ENCODE results near the gene MAP7D2. TPM values are rescaled to one million over a fixed set of nuclear protein-coding genes. Genes with fewer than 3 reads are reported as not detected.

Gene MAP7D2
- total and polyA plus RNA-seq, 2 experiments from 2014 or later, result 0.90 to 1.6 TPM

GRCh38 chrX:20007962-20008622, 108.6 kb downstream of the MAP7D2 start:
- Histone ChIP-seq H4K20me1 (replicated peaks; ENCODE audit: insufficient read depth) (no peaks in the 10 kb centered on the region), H3F3A (replicated peaks; ENCODE audit: low read depth) (no peaks in the 10 kb centered on the region), H3K36me3 (ENCODE audit: insufficient read depth) (no peaks in the 10 kb centered on the region), H3K79me2 (replicated peaks; ENCODE audit: insufficient read depth) (no peaks in the 10 kb centered on the region), H3K4me2 (no peak overlapping the region), H3K9me2 (ENCODE audit: insufficient read depth) (no peaks in the 10 kb centered on the region), H2AFZ (no peak overlapping the region), H3K4me1 (ENCODE audit: insufficient read depth) (no peaks in the 10 kb centered on the region), H3K27me3 (ENCODE audit: insufficient read depth) (no peaks in the 10 kb centered on the region), H3K4me3 (no peak overlapping the region), H3K27ac (ENCODE audit: low read depth) (no peak overlapping the region)
- H3K9me3 Mint-ChIP-seq, result no peaks in the 10 kb centered on the region
- no peak for ATAC-seq
- H3K4me3 Mint-ChIP-seq, result no peak overlapping the region
- H3K36me3 Mint-ChIP-seq (ENCODE audit: low read depth), result no peaks in the 10 kb centered on the region
- no peaks in the 10 kb centered on the region for H3K27me3 Mint-ChIP-seq (ENCODE audit: insufficient read depth, low read depth, poor library complexity)
- DNase-seq (ENCODE audit: low spot score), result no peak
- TF ChIP-seq REST (IDR thresholded peaks at IDR 0.05; ENCODE audit: unreplicated experiment) (no peak), ZNF114 (CRISPR knock-in tag; IDR thresholded peaks at IDR 0.05) (no peak), ZNF462 (CRISPR knock-in tag; IDR thresholded peaks at IDR 0.05) (no peak), NANOG (IDR thresholded peaks at IDR 0.05; ENCODE audit: borderline replicate concordance) (no peak), ZNF331 (CRISPR knock-in tag; IDR thresholded peaks at IDR 0.05; ENCODE audit: low read depth) (no peak), JUNB (IDR thresholded peaks at IDR 0.05; ENCODE audit: unreplicated experiment) (no peak), CTCF (conservative IDR thresholded peaks at IDR 0.05; ENCODE audit: low read depth in 2 of 2) (no peak), ETS1 (IDR thresholded peaks at IDR 0.05) (no peak), POLR2AphosphoS5 (IDR thresholded peaks at IDR 0.05; ENCODE audit: low read depth) (no peak), EZH2 (IDR thresholded peaks at IDR 0.05; ENCODE audit: low read depth, unreplicated experiment) (no peak), STAT1 (IDR thresholded peaks at IDR 0.05; ENCODE audit: unreplicated experiment) (no peak), CREB1 (CRISPR knock-in tag; IDR thresholded peaks at IDR 0.05; ENCODE audit: low read depth) (no peak), EZH2phosphoT487 (IDR thresholded peaks at IDR 0.05; ENCODE audit: unreplicated experiment) (no peak)
- no peak overlapping the region for H3K27ac Mint-ChIP-seq
- no peaks in the 10 kb centered on the region for H3K4me1 Mint-ChIP-seq
